Stimulated activated CD4-positive, alpha-beta T cell treated with anti-CD3 and anti-CD28 coated beads, Interleukin-12 subunit alpha, Interleukin-12 subunit beta, amount 100 ng/mL, for 4 hours (primary cell): ENCODE results near the gene KCNK16.
"Not testable (repeated sequence)": the region's sequence is repeated elsewhere in the genome, so short reads cannot be mapped to it uniquely, and the experiment has no call there.

Experiments
- DNase-seq: peaks from one replicate; pipeline ENCODE4 v3.0.0-alpha.2; 2020

Gene KCNK16

GRCh38 chr6:39304951-39305350 is 17.6 kb downstream of the KCNK16 start:
- DNase-seq, result no peak

GRCh38 chr6:39303425-39304153 is 18.9 kb downstream of the KCNK16 start:
- no peak for DNase-seq

- peak; percentile 88 for DNase-seq
These were observed 19.7 kb downstream of the KCNK16 start for GRCh38 chr6:39302669-39303424.

- no peak for DNase-seq
These were observed 20.5 kb downstream of the KCNK16 start for GRCh38 chr6:39302011-39302410.

GRCh38 chr6:39301606-39302005 is 20.9 kb downstream of the KCNK16 start:
- no peak for DNase-seq

- no peak for DNase-seq
These were observed 21.8 kb downstream of the KCNK16 start for GRCh38 chr6:39300739-39301138.

GRCh38 chr6:39298061-39298460 is 24.4 kb downstream of the KCNK16 start:
- DNase-seq, result no peak

GRCh38 chr6:39296745-39297640 is 25.5 kb downstream of the KCNK16 start:
- DNase-seq, result no peak

- no peak for DNase-seq
These were observed 26.9 kb downstream of the KCNK16 start for GRCh38 chr6:39295611-39296011.

GRCh38 chr6:39294899-39295298 is 27.6 kb downstream of the KCNK16 start:
- DNase-seq, result no peak

GRCh38 chr6:39294133-39294532 is 28.4 kb downstream of the KCNK16 start:
- DNase-seq, result no peak

GRCh38 chr6:39292637-39293036 is 29.9 kb downstream of the KCNK16 start:
- no peak for DNase-seq

- no peak for DNase-seq
These were observed 33.0 kb downstream of the KCNK16 start for GRCh38 chr6:39289490-39289889.

- DNase-seq, result no peak
These were observed 34.9 kb downstream of the KCNK16 start for GRCh38 chr6:39287601-39288000.

GRCh38 chr6:39286596-39286995 is 35.9 kb downstream of the KCNK16 start:
- DNase-seq, result not testable (repeated sequence)

- no peak for DNase-seq
These were observed 39.7 kb downstream of the KCNK16 start for GRCh38 chr6:39282774-39283173.

GRCh38 chr6:39281312-39281980 is 41.1 kb downstream of the KCNK16 start:
- DNase-seq, result no peak

- DNase-seq, result no peak
These were observed 42.2 kb downstream of the KCNK16 start for GRCh38 chr6:39280247-39280731.

GRCh38 chr6:39279539-39279938 is 43.0 kb downstream of the KCNK16 start:
- no peak for DNase-seq

GRCh38 chr6:39276379-39276995 is 46.0 kb downstream of the KCNK16 start:
- no peak for DNase-seq

GRCh38 chr6:39274903-39275302 is 47.6 kb downstream of the KCNK16 start:
- no peak for DNase-seq

- DNase-seq, result no peak
These were observed 48.0 kb downstream of the KCNK16 start for GRCh38 chr6:39274471-39274870.
